ENCODE data around the gene LHFPL6.

The LHFPL6 gene

GRCh38 chr13:39587939-39588338, 15.1 kb downstream of the LHFPL6 start:
- Histone ChIP-seq H3K9me2 (replicated peaks; ENCODE audit: insufficient read depth, low read length) (no peaks in the 10 kb centered on the region), H3K9me3 (replicated peaks; ENCODE audit: insufficient read depth, low read length) (no peaks in the 10 kb centered on the region)

GRCh38 chr13:39586958-39587605, 15.9 kb downstream of the LHFPL6 start:
- H2AFZ ChIP-seq (ENCODE audit: low read length): no peak overlapping the region
- H3K79me2 ChIP-seq (ENCODE audit: low read length): no peaks in the 10 kb centered on the region
- TF ChIP-seq EZH2 (optimal IDR thresholded peaks at IDR 0.05; ENCODE audit: low read depth, low read length) (no peak), CTCF (IDR thresholded peaks at IDR 0.05; ENCODE audit: low read length) (no peak), EZH2phosphoT487 (IDR thresholded peaks at IDR 0.05; ENCODE audit: low read length) (no peak)

More at GRCh38 chr13:39587939-39588338, 15.1 kb downstream of the LHFPL6 start:
- no peaks in the 10 kb centered on the region for H3K36me3 ChIP-seq (replicated peaks; ENCODE audit: insufficient read depth, low read length)
- H3K27ac ChIP-seq (ENCODE audit: low read length): no peak overlapping the region
- no peak overlapping the region for H2AFZ ChIP-seq (ENCODE audit: low read length)
- no peaks in the 10 kb centered on the region for H3K27me3 ChIP-seq (replicated peaks; ENCODE audit: insufficient read depth, low read length)
- no peaks in the 10 kb centered on the region for H3K4me1 ChIP-seq (ENCODE audit: low read length)
- no peaks in the 10 kb centered on the region for H4K20me1 ChIP-seq (ENCODE audit: insufficient read depth, low read length)
- no peaks in the 10 kb centered on the region for H3K79me2 ChIP-seq (ENCODE audit: low read length)
- no peak overlapping the region for H3K4me3 ChIP-seq (ENCODE audit: low read length)
- H3F3A ChIP-seq (ENCODE audit: insufficient read depth, low read length): no peaks in the 10 kb centered on the region
- H3K4me2 ChIP-seq (ENCODE audit: low read depth, low read length): no peak overlapping the region
- no peak overlapping the region for H3K9ac ChIP-seq (ENCODE audit: low read length)
- DNase-seq: no peak
- TF ChIP-seq EZH2 (optimal IDR thresholded peaks at IDR 0.05; ENCODE audit: low read depth, low read length): no peak
- TF ChIP-seq EZH2phosphoT487 (IDR thresholded peaks at IDR 0.05; ENCODE audit: low read length): no peak
- no peak for TF ChIP-seq CTCF (IDR thresholded peaks at IDR 0.05; ENCODE audit: low read length)

GRCh38 chr13:39586151-39586550, 16.8 kb downstream of the LHFPL6 start:
- Histone ChIP-seq H3K9ac (ENCODE audit: low read length) (no peak overlapping the region), H3K4me1 (ENCODE audit: low read length) (no peaks in the 10 kb centered on the region), H4K20me1 (ENCODE audit: insufficient read depth, low read length) (no peaks in the 10 kb centered on the region), H3K27me3 (replicated peaks; ENCODE audit: insufficient read depth, low read length) (no peaks in the 10 kb centered on the region), H3K36me3 (replicated peaks; ENCODE audit: insufficient read depth, low read length) (no peaks in the 10 kb centered on the region), H3K4me2 (ENCODE audit: low read depth, low read length) (no peak overlapping the region), H3K9me2 (replicated peaks; ENCODE audit: insufficient read depth, low read length) (no peaks in the 10 kb centered on the region), H3K4me3 (ENCODE audit: low read length) (no peak overlapping the region), H3K27ac (ENCODE audit: low read length) (no peak overlapping the region), H3K9me3 (replicated peaks; ENCODE audit: insufficient read depth, low read length) (no peaks in the 10 kb centered on the region), H3K79me2 (ENCODE audit: low read length) (no peaks in the 10 kb centered on the region), H2AFZ (ENCODE audit: low read length) (no peak overlapping the region), H3F3A (ENCODE audit: insufficient read depth, low read length) (no peaks in the 10 kb centered on the region)
- no peak for TF ChIP-seq EZH2 (optimal IDR thresholded peaks at IDR 0.05; ENCODE audit: low read depth, low read length)
- no peak for TF ChIP-seq EZH2phosphoT487 (IDR thresholded peaks at IDR 0.05; ENCODE audit: low read length)
- TF ChIP-seq CTCF (IDR thresholded peaks at IDR 0.05; ENCODE audit: low read length): no peak
- DNase-seq: no peak

More at GRCh38 chr13:39586958-39587605, 15.9 kb downstream of the LHFPL6 start:
- Histone ChIP-seq H3F3A (ENCODE audit: insufficient read depth, low read length) (no peaks in the 10 kb centered on the region), H3K36me3 (replicated peaks; ENCODE audit: insufficient read depth, low read length) (no peaks in the 10 kb centered on the region), H4K20me1 (ENCODE audit: insufficient read depth, low read length) (no peaks in the 10 kb centered on the region), H3K4me2 (ENCODE audit: low read depth, low read length) (no peak overlapping the region), H3K4me1 (ENCODE audit: low read length) (no peaks in the 10 kb centered on the region), H3K9me2 (replicated peaks; ENCODE audit: insufficient read depth, low read length) (no peaks in the 10 kb centered on the region), H3K27me3 (replicated peaks; ENCODE audit: insufficient read depth, low read length) (no peaks in the 10 kb centered on the region), H3K9ac (ENCODE audit: low read length) (no peak overlapping the region), H3K4me3 (ENCODE audit: low read length) (no peak overlapping the region), H3K27ac (ENCODE audit: low read length) (no peak overlapping the region), H3K9me3 (replicated peaks; ENCODE audit: insufficient read depth, low read length) (no peaks in the 10 kb centered on the region)
- no peak for DNase-seq

All from MM.1S (cell line).